GM19468 (cell line): ENCODE measurements around the gene CCZ1.
"Not testable (repeated sequence)": the region's sequence is repeated elsewhere in the genome, so short reads cannot be mapped to it uniquely, and the experiment has no call there.

Experiments used
- ATAC-seq: cut with Tn5 transposase; IDR thresholded peaks from one replicate; pipeline ENCODE4 v1.9.1; 2021; ENCODE audit warnings: mild to moderate bottlenecking, moderate library complexity, moderate number of reproducible peaks; ENCODE audit not compliant: unreplicated experiment; ENCODE audit errors: extremely low read depth

CCZ1 gene

DNA sequence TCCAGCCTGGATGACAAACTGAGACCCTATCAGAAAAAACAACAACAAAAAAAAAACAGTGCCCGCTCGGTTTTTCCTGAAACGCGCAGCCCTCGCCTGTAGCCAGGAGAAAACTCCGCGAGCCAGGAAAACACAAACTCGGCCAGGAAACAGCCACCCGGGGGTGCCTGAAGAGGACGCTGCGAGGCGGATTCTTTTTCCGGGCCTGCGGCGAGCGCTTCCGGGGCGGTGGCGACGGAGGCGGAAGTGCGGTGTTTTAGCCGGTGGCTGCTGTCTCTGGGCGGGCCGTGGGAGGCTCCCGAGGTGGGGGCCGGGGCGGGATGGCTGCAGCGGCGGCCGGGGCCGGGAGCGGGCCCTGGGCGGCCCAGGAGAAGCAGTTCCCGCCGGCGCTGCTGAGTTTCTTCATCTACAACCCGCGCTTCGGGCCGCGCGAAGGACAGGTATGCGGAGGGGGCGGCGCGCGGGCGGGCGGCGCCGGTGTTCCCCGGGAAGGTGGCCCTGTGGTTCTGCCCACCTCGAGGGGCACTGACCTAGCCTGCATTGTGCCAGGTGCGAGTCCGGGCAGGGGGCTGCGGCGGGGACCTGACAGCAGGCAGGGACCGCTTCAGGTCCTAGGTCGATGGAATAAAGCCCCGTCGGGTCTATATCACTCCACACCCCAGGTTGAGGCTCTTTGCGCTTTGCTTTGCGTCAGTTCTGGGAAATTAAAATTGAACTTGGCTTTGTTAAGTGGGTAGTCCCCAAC lies at the start of gene CCZ1:
CCZ1 (plus strand) TSS at position 254 of the 745 bp plus-strand sequence; CDS start at position 321, 67 bp downstream.
- ATAC-seq, result peak; percentile 90

- ATAC-seq, result no peak
Measured at GRCh38 chr7:5850944-5851343, 47.6 kb upstream of the CCZ1 start.

GRCh38 chr7:5854738-5855137 lies 43.8 kb upstream of the CCZ1 start:
- no peak for ATAC-seq

- ATAC-seq, result not testable (repeated sequence)
Measured at GRCh38 chr7:5857041-5857575, 41.4 kb upstream of the CCZ1 start.

GRCh38 chr7:5858494-5858893 lies 40.0 kb upstream of the CCZ1 start:
- ATAC-seq, result not testable (repeated sequence)

GRCh38 chr7:5861281-5861680 lies 37.3 kb upstream of the CCZ1 start:
- ATAC-seq, result not testable (repeated sequence)

GRCh38 chr7:5862753-5863366 lies 35.7 kb upstream of the CCZ1 start:
- not testable (repeated sequence) for ATAC-seq

- not testable (repeated sequence) for ATAC-seq
Measured at GRCh38 chr7:5865279-5865931, 33.1 kb upstream of the CCZ1 start.

DNA sequence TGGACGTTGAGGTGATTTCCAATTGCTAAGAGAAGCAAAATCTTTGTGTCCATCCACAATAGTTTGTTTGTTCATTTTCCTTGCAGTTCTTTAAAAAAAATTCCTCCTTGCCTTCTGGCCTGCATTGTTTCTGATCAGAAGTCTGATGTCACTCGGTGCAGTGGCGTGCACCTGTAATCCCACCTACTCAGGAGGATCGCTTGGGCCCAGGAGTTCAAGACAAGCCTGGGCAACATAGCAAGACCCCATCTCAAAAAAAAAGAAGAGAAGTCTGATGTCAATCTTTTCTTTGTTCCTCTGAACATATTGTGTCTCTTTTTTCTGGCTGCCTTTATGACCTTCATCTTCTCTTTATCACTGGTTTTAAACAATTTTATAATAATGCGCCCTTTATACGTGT lies 31.5 kb upstream of the CCZ1 start:
- ATAC-seq, result no peak

DNA sequence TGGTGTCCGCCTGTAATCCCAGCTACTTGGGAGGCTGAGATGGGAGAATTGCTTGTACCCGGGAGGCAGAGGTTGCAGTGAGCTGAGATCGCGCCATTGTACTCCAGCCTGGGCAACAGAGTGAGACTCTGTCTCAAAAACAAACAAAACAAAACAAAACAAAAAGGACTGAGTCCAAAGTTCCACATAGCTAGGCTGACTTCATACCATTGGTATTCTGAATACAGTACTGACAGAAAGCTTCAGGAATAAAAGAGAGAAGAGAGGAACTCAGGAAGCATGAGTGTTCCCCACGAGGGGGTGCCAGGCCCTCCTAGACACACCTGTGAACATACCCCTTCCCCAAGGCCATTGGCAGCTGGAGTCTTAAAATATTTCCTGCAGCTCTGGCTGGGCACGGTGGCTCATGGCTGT lies 29.6 kb upstream of the CCZ1 start:
- ATAC-seq, result not testable (repeated sequence)

GRCh38 chr7:5869691-5870090 lies 28.8 kb upstream of the CCZ1 start:
- ATAC-seq, result no peak

GRCh38 chr7:5870311-5870710 lies 28.2 kb upstream of the CCZ1 start:
- ATAC-seq, result no peak

DNA sequence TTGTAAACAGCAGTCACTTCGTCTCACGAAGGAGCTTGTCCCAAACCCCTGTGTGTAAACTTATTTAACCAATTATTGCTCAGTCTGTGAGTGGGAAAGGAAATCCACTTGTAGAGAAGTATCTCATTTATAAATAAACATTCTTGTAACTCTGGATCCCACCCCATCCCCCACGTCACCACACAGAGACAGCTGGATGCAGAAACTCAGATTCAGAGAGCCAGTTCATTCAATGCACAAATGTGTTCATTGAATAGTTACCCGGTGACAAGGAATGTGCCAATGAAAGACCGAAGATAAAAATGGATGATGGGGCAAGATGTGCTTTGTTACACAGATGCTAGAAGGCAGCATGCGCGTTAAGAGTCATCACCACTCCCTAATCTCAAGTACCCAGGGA lies 26.2 kb upstream of the CCZ1 start:
- no peak for ATAC-seq

GRCh38 chr7:5879591-5879990 lies 18.9 kb upstream of the CCZ1 start:
- not testable (repeated sequence) for ATAC-seq

GRCh38 chr7:5880106-5880505 lies 18.4 kb upstream of the CCZ1 start:
- ATAC-seq, result not testable (repeated sequence)

DNA sequence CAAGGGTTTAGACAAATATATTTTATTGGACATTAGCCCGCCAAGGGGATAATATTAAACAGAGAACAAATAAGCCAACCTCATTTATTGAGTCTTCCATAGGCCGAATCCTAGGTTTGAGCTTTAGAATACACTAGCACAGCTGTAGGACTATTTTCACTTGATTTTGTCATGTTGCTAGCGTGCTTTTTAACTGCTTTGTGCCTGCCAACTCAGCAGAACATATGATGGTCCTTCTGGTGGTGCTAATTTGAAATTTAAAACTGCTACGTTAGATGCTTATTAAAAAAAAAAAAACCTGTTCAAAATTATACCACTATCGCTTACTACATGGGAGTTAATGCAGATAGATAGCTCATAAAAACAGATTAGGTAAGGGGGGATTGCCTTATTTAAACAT lies 14.1 kb upstream of the CCZ1 start:
- not testable (repeated sequence) for ATAC-seq

DNA sequence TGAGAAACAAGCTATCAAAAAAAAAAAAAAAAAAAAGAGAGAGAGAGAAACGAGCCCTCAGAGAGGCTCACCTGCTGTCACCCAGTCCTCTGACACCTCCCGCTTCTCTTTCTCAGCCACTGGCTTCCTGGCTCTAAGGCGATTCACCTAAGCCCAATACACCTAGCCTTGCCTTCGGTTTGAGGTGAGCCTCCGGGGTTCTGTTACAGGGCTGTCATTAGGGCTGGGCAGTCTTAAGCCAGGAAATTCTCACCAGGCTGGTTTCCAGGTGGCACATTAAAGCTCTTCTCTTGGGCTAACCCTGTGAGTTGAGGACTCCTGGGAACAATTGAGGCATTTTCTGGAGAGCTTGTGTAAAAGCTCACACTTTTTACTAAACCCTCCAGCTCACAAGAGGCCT lies 10.5 kb upstream of the CCZ1 start:
- not testable (repeated sequence) for ATAC-seq

DNA sequence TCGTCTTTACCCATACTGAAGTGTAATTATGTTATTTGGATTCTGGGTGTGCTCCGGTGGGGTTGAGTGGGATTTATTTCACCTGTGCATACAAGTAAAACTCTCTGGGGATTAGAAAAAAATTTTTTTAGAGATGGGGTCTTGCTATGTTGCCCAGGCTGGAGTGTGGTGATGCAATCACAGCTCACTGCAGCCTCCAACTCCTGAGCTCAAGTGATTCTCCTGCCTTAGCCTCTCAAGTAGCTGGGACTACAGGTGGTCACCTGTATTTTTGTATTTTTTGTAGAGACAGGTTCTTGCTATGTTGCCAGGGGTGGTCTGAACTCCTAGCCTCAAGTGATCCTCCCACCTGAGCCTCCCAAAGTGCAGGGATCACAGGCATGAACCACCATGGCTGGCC lies 8.3 kb upstream of the CCZ1 start:
- not testable (repeated sequence) for ATAC-seq

- no peak for ATAC-seq
Measured at GRCh38 chr7:5892498-5892897, 6.0 kb upstream of the CCZ1 start.

DNA sequence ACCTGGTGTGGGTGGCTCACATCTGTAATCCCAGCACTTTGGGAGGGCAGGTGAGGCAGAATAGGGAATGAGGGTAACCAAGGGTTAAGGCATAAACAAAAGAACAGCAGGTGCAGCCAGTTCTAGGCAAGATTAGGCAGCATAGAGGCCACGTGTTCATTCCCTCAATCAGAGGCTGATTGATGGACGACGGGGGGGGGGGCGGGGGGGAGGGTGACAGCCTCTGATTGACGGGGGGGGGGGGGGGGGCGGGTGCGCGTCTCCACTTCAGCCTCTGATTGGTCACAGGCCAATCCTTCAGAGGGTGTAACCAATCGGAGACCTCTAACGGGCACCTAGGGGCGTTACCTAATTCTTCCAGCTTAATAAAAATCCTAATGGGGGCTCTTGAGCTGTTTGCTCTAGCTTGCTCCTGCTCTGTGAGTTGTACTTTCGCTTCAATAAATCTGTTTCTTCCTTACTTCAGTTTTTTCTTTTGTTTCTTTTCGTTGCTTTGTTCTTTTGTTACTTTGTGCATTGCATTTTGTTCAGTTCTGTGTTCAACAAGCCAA lies 1.1 kb upstream of the CCZ1 start:
- ATAC-seq, result not testable (repeated sequence)

DNA sequence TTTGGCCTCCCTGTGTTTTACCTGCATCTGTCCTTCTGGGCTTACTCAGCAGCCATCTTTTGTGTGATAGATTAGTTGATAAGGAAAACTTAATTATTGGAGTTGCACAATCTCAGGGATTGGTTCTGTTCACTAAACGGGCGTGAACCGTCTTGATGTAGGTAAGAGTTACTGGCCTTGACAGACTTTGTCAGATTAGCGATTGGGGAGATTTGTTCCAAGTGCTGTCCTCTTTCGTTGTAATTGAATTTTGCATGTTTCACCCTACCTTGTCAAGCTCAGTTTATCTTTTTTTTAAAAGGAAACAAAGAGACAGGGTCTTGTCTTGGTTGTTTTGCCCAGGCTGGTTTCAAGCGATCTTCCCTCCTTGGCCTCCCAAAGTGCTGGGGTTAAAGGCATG lies 4.5 kb downstream of the CCZ1 start:
- ATAC-seq, result not testable (repeated sequence)
